NCI-H187 (cell line): ENCODE results near the gene PPIF.

ENCODE experiments used
- DNase-seq, 2 experiments: peaks; one replicate each; lab custom pipeline; 2025; lab: John Stamatoyannopoulos, UW

Gene PPIF

DNA sequence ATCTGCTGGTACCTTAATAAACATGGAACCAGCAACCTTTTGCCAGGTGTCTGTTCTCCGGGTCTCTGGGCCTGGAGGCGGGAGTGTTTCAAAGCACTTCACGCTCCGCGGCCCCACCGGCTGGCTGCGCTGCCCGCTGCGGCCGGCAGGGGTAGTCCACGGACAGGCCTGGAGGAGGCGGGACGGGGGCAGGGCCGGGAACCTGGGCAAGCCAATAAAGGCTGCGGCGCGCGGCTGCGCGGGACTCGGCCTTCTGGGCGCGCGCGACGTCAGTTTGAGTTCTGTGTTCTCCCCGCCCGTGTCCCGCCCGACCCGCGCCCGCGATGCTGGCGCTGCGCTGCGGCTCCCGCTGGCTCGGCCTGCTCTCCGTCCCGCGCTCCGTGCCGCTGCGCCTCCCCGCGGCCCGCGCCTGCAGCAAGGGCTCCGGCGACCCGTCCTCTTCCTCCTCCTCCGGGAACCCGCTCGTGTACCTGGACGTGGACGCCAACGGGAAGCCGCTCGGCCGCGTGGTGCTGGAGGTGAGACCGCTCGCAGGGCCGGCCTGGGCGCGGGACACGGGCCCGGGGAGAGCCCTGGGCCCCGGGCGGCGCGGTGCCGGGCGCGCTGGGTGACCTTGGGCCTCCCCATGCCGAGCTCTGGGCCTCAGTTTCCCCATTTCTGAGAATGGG, at the start of gene PPIF:
Gene PPIF (plus strand): TSS at position 244 of the 668 bp plus-strand sequence. CDS start 80 bp downstream, at position 324.
- DNase-seq, result peak; percentile 50 to 66

DNA sequence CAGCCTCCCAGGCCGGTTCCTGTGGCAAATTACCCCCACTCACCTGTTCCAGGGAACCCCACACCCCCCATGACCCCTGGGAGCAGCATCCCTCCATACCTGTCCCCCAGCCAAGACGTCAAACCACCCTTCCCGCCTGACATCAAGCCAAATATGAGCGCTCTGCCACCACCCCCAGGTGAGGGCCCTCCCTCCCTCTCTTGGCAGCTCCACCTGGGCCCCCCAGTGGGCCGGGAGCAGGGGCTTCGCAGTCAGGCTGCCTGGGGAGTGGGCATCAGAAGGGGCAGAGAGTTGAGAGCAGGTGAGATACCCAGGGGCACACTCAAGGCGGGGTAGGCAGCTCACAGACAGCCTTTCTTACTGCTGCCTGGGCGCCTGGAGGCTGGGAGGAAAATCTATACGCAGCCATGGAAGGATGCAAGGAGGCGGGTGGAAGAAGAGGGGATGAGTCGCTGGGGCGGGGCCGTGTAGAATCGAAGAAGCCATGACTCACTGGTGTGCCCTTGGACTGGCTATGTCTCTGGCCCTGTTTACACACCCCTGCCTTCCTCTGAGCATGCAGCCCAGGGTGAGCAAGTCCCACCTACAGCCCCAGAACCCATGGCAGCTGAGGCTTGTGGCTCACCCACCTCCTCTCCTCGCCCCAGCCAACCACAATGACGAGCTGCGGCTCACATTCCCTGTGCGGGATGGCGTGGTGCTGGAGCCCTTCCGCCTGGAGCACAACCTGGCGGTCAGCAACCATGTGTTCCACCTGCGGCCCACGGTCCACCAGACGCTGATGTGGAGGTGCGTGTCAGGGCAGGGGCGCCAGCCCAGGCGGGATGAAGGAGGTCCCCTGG, 48.6 kb upstream of the PPIF start:
- DNase-seq, result no peak

DNA sequence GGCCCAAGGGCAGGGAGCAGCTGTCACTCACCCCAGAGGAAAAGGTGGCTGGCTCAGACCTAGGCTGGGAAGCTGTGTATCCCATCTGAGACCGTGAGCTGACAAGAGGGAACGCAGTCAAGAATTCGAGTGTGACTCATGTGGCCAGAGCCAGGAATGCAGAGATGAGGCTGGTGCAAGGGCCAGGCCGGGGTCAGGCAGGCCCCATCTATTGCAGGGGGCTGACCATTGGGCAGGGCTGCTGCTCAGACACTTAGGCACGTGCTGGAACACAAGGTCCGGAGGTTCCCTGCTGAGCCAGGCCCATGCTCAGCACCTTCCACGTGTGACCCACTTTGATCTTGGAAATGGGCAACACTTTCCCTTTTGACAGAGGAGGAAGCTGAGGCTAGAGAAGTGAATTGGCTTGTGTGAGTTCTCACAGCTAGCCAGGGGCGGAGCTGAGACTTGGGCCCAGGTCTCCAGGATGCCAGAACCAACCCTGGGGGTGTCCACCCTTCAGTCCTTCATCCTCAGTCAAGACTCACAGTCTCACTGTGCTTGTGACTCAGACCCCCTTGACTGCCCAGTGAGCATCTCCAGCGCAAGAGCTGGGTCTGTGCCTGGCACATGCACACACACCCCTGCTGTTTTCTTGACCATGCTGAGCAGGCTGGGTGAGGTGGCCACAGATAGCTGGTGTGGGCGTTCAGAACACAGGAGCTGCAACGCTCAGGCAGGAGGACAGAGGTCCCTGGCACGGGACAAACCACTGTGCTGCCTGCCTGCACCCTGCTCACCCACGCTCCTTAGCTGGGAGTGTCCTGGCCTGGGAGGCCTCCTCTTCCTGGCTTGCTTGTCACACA, 47.6 kb upstream of the PPIF start:
- no peak for DNase-seq

DNA sequence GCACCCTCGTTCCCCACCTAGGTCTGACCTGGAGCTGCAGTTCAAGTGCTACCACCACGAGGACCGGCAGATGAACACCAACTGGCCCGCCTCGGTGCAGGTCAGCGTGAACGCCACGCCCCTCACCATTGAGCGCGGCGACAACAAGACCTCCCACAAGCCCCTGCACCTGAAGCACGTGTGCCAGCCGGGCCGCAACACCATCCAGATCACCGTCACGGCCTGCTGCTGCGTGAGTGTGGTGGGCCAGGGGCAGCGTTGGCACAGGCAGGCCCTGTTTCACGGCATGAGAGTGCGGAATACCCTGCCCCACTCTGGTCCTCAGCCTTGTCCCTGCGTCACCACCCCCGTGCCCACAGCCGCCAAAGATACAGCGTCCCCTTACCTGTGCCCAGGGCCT, 46.6 kb upstream of the PPIF start:
- DNase-seq, result no peak

DNA sequence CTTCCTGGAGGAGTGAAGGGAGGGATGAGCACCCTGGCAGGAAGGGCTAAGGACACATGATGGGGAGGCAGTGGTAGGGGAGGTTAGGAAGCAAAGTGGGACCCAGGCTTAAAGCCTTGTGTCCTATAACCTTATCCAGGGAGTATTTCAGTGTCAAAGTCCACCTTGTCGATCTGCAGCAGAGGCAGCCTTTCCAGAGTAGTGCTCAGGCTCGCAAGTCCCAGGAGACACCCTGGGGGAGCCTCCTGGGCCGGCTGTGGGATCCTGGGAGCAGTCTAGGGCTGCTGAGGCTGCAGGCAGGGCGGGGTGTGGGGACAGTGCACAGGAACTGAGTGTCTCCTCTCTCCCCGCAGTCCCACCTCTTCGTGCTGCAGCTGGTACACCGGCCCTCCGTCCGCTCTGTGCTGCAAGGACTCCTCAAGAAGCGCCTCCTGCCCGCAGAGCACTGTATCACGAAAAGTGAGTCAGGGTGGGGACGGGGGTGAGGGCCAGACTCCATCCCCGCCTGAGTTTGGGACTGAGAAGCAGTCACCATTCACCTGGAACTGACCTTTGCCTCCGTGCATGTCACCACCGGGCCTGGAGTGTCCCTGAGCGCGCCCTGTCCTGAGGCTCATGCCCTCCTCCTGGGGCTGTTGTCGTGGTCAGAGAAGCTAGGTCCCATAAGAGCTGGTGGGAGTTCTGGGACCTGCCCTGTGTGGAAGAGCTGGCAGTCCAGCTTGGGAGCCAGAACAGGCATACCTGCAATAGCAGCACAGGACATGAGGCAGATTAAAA, 45.3 kb upstream of the PPIF start:
- no peak for DNase-seq

DNA sequence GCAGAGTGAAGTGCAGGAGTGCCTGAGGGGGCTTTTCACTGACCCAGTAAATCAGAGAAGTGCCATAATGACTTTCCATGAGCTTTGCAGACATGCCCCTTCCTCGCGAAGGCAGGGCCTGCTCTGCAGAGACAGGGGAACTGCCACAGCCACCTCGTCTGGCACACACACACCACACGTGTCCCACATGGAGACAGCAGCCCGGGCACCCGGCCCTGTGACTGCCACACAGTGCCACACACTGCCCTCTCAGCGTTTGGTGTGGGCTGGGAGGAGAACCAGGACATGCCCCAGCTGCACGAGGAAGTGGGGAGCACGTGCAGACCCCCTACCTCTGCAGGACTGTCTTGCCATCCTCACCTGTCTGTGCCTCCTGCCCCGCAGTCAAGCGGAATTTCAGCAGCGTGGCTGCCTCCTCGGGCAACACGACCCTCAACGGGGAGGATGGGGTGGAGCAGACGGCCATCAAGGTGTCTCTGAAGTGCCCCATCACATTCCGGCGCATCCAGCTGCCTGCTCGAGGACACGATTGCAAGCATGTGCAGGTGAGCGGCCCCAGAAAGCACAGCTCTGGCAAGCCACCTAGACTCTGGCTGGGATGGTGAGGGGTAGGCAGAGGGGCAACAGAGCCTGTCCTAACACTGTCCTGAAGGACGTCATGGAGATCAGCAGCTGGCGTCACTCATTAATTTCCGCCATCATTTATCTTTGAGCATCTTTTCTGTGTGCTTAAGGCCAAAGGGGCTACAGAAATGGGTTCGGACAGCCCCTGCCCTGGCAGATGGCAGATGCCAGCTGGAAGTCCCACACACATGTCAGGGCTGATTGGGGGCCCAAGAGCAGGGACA, 43.4 kb upstream of the PPIF start:
- DNase-seq, result no peak

DNA sequence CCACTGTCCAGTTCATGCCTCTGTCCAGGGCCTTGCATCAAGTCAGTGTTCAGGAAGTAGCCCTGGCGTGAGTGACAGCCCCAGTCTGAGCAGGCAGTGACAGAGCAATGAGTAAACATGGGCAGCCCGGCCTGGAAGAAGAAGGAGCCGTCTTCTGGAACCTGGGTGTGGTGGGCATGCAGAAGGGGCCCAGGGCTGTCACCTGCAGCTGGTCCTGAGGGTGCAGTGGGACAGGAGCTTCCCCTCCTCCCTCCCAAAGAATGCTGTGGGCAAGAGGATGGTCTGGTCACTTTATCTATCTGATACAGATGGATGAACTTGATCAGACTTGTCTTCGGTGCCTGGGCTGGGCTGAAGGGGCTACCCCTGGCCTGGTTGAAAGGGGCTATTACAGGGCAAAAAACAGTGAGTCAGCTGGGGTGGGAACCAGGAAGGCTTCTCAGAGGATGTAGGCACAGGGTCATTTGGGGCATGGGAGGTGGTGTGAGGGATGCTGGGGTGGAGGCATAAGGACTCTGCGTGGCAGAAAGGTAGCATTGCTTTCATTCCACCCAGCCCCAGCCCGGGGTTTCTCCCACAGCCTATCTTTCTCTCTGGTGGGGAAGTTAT, 42.7 kb upstream of the PPIF start:
- DNase-seq, result no peak

DNA sequence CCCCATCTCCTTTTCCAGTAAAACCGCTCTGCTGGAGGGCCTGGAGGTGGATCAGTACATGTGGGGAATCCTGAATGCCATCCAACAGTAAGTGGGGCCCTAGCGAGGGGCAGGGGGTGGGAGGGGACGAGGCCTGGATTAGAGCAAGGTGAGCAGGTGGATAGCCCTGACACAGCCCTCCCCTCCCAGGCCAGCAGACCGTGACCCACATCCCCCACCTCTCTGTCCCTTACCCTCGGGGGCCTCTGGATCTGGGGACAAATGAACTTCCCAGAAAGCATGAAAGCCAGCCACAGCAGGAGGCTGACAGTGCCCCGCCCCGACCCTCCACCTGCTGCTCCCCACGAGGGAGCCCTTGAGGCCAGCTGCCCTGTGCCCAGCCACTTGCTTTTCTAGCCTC, 41.8 kb upstream of the PPIF start:
- no peak for DNase-seq

DNA sequence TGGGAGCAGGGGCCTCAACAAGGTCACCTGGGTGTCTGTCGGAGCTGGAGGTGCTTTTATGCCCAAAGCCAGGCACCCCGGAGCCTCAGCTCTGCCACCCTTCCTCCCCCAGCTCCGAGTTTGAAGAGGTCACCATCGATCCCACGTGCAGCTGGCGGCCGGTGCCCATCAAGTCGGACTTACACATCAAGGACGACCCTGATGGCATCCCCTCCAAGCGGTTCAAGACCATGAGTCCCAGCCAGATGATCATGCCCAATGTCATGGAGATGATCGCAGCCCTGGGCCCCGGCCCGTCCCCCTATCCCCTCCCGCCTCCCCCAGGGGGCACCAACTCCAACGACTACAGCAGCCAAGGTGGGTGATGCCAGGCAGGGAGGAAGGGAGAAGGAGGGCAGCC, 41.3 kb upstream of the PPIF start:
- DNase-seq, result no peak

DNA sequence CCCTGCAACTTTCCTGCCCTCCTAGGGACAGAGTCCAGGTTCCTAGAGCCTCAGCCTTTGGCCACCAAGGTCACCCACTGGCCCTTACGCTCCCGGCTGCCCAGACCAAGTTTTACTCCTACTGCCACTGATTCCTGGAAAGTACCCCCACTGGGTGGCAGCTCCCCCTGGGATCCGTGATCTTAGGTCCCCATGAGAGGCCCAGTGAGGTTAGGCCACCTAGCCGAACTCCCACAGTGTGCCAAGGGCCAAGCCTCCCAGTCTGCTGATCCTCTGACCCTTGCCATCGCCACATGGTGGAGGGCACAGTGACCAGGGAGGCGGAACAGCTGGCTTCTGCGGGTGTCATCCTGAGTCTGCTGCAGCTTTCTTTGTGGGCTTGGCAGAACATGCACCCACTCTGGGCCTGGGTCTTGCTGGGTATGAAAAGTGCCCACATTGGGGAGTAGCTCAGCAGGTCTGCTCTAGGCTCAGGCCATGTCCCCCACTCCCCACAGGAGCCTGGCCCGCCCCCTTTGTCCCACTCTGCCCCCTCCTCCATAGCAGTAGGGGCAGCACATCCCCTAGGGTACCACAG, 40.5 kb upstream of the PPIF start:
- DNase-seq, result no peak

DNA sequence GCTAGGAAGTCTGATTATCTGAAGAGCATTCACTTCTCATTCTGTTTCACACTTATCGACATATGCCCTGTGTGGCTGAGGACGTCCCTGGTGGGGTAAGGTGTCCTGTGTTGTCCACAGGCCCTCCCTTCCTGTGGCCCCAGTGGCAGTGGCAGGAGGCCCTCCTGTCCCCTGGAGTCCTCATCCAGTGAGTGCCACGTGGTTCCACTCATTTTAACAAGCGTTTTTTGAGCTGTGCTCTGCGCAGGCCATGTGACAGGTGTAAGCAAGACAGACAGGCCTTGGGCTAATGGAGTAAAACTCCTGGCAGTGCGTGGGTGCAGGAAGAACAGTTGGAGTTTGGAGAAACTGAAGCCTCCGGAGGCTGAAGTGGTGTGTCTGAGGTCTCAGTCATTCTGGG, 39.3 kb upstream of the PPIF start:
- DNase-seq, result no peak

DNA sequence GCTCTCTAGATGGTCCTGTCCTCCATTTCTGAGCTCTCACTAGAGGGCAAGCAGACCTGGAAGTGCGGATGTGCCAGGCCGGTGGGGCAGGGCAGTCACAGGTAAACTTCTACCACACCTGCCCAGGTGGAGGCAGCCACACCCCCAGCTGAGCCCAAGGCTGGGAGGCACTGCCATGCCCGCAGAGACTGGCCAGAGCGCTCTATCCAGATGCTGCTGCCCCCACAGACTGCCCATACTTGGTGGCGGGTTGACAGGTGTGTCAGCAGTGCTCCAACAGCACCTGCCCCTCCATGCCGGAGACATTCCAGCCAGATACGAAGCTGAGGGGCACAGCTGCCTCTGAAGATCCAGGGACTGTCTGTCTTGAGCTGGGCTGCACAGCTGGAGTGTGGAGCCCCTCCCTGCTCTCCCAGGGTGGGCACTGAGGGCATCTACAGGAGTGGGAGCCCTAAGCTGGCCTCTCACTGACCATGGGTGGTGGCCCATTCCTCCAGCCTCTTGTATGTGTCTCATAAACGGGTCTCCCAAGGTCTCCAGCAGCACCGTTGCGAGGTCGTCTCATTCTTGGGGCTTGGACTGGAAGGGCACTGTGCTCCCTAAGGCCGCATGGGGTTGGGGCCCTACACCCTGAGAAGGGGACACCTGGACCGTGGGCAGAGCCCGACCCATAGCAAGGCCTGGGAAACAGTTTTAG, 38.2 kb upstream of the PPIF start:
- no peak for DNase-seq

DNA sequence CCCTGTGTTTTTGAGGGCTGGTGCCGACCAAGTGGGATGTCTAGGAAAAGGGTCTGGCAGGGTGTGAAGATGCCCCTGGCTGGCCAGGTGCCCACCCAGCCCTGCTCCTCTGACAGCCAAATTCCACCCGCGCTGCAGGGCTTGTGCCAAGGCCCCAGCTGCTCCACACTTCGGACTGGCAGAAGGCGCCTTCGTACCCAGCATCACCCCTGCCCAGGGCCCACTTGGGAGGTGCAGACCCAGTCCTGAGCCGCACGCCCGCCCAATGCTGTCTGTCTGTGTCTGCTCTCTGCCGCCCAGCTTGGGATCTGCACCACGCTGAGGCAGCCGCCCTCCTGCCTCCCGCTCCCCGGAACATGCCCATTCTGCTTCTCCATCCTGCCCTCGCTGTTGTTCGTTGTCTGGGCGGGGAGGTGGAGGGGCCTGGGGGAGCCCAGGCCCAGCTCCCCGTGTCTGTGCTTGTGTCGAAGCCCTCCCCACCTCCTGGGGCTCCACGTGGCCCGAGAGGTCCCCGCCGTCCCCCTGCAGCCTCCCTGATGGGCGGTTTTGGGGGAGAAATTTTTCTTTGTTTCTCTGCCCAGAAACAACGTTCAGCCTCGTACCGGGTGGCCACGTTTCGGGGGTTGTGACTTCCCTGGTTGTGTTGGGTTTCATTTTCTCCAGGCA, 36.9 kb upstream of the PPIF start:
- no peak for DNase-seq

DNA sequence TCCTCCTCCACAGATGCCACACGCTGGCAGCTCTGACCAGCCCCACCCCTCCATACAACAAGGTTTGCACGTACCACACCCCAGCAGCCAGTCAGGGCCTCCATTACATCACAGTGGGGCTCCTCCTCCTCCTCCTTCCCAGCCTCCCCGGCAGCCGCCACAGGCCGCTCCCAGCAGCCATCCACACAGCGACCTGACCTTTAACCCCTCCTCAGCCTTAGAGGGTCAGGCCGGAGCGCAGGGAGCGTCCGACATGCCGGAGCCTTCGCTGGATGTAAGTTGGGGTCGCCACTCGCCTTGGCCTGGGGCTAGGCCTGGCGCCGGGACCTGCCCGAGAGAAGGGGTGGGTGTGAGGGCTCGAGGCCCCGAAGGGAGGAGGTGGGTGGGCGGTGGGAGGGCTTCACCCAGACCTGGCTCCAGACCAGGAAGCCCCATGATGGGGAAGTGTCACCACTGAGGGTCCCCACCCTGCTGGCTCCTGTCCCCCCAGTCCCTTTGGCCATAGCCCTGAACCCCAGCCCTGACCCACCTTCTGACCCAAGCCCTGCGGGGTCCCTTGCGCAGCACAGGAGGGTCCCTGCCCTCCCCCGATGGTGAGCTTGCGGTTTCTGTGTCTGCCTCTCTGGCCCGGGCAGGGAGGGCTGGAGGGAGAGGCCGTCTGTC, 36.2 kb upstream of the PPIF start:
- no peak for DNase-seq

DNA sequence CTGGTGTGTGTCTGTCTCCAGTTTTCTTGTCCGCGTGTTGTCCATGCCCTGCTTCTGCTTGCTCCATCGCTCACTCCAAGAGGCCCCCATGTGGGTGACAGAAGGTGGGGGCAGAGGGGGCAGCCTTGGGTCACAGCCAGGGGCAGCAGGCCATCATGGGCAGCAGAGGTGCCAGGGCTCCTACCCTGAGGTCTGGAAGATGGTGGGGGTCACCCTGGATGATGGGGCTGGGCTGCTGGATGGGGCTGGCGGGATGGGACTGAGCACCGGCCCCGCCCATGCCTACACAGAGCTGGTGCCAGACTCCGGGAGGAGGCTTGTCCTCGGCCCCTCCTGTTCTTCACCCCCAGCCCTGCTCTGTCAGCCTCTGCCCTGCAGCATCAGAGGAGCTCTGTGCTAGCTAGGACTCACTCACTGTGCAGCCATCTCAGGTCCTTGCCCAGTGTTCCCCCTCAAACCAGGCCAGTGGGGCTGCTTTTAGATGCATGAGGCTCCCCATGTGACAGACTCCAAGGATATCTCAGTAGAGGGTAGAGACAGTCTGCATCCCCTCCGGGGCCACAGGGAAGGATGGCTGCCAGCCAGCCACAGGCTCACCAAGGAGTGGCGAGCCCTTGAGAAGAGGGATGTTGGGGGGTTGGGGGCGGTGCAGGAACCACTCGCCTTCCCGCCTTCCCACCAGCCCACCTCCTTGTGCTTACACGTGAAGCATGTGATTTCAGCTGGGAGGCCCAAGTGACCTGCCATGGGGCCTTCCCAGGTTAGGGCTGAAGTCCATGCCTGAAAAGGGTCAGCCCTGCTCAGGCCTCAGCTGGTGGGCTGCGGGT, 35.5 kb upstream of the PPIF start:
- DNase-seq, result no peak

DNA sequence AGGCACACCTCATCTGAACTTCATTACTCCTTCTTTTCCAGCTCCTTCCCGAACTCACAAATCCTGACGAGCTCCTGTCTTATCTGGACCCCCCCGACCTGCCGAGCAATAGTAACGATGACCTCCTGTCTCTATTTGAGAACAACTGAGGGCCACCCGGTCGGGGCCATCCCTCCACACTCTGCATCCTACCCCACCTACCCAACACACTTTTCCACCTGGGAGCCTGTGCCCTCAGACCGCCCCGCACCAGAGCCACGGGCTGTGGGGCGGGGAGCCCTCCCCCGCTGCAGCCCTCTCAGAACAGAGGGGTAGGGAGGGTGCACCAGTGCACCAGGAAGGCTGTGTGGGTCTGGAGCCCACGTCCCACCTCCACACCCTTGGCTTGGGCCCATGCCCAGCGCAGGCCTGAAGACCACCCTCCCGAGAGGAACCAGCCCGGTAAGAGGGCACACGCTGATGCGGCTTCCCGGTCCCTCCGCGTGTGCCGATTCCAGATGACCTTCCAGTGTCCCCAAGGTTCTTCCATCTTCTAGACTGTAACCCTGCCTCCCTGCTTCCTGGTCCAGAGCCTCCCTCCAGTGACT, 34.6 kb upstream of the PPIF start:
- no peak for DNase-seq

DNA sequence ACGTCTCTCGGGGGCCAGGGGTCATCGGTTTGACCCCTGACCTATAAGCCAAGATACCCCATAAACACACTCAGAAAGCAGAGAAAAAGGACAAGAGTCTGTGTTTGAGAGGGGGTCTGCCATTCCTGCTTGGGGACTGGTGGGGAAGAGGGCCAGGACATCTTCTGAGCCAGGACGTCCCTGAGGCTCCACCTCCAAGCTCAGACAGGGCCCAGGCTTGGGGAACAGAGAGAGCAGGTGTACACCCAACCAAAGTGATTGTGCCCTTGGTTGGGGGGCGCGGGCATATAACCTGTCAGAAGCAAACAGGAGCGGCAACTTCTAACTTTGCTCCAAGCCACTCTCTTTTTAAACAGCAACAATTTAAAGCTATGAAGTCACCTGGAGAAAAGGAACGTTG, 33.9 kb upstream of the PPIF start:
- DNase-seq, result no peak
